CD4-positive, alpha-beta memory T cell (primary cell): ENCODE data around the gene MFAP5. TPM values are rescaled to one million over a fixed set of nuclear protein-coding genes. Genes with fewer than 3 reads are reported as not detected.

Source experiments
- CTCF ChIA-PET: fragments of 350-600 bp; sonication (Branson Sonifier 250); formaldehyde crosslinking; loops from one replicate; lab custom pipeline; 2021; ENCODE audit warnings: inconsistent platforms; ENCODE audit not compliant: partially characterized antibody; lab: Charles Lee
- POLR2A ChIA-PET: fragments of 350-600 bp; sonication (Branson Sonifier 250); formaldehyde crosslinking; loops from one replicate; lab custom pipeline; 2021; ENCODE audit not compliant: partially characterized antibody; lab: Charles Lee
- DNase-seq, 5 donors: peaks; one replicate each; pipeline versions ENCODE4 v3.0.0 to v3.0.0-alpha.2; 2020 to 2022; ENCODE audit warnings: mixed read lengths in 1 of 5
- H3K27ac ChIP-seq: one replicate; pipeline ENCODE4 v1.7.0; 2013; ENCODE audit warnings: low read depth, low read length
- H3K27me3 ChIP-seq: 2 replicates; pipeline ENCODE4 v1.7.0; 2013; ENCODE audit warnings: mild to moderate bottlenecking, low read length, moderate library complexity; ENCODE audit not compliant: insufficient read depth
- H3K36me3 ChIP-seq: 2 replicates; pipeline ENCODE4 v1.7.0; 2013; ENCODE audit warnings: mild to moderate bottlenecking, low read length, moderate library complexity; ENCODE audit not compliant: insufficient read depth
- H3K4me1 ChIP-seq: 2 replicates; pipeline ENCODE4 v1.7.0; 2013; ENCODE audit warnings: mild to moderate bottlenecking, low read length, moderate library complexity; ENCODE audit not compliant: insufficient read depth
- H3K4me3 ChIP-seq, 2 donors: one replicate each; pipeline ENCODE4 v1.7.0; 2013; ENCODE audit warnings: low read length in 2 of 2, mild to moderate bottlenecking in 1 of 2
- H3K9me3 ChIP-seq, 2 donors: one replicate each; pipeline ENCODE4 v1.7.0; 2013; ENCODE audit warnings: low read length in 2 of 2, control low read depth in 1 of 2; ENCODE audit not compliant: control insufficient read depth in 1 of 2
- H3K27ac Mint-ChIP-seq, 7 donors: one replicate each; pipeline ENCODE4 v1.8.0; 2020 to 2021; ENCODE audit warnings: mixed read lengths in 7 of 7, mild to moderate bottlenecking in 6 of 7, inconsistent platforms in 3 of 7, moderate library complexity in 3 of 7
- H3K27me3 Mint-ChIP-seq, 2 donors: one replicate each; pipeline ENCODE4 v1.8.0; 2020 to 2021; ENCODE audit warnings: mixed read lengths in 2 of 2
- H3K36me3 Mint-ChIP-seq, 2 donors: one replicate each; pipeline ENCODE4 v1.8.0; 2020 to 2021; ENCODE audit warnings: mixed read lengths in 2 of 2, inconsistent platforms in 1 of 2, mild to moderate bottlenecking in 1 of 2
- H3K4me1 Mint-ChIP-seq, 4 donors: one replicate each; pipeline ENCODE4 v1.8.0; 2020 to 2021; ENCODE audit warnings: mixed read lengths in 4 of 4, mild to moderate bottlenecking in 1 of 4
- H3K4me3 Mint-ChIP-seq, 8 donors: one replicate each; pipeline ENCODE4 v1.8.0; 2020 to 2021; ENCODE audit warnings: mixed read lengths in 8 of 8, mild to moderate bottlenecking in 7 of 8, moderate library complexity in 6 of 8, inconsistent platforms in 3 of 8
- H3K9me3 Mint-ChIP-seq, 8 donors: one replicate each; pipeline ENCODE4 v1.8.0; 2020 to 2021; ENCODE audit warnings: mixed read lengths in 8 of 8, mild to moderate bottlenecking in 5 of 8, inconsistent platforms in 3 of 8, moderate library complexity in 1 of 8
- intact Hi-C: fragments of 100-400 bp; cut with micrococcal nuclease; formaldehyde crosslinking; loops from one replicate; pipeline ENCODE4 v1.15.1; 2023
- polyA plus RNA-seq, 2 donors: library from polyadenylated mRNA; unstranded; fragments of 300-500 nt; fragmentation: Illumina TruSeq; gene quantifications; one replicate each; pipeline ENCODE4 v1.2.3, GENCODE V29; 2021
- total RNA-seq, 2 experiments: library from RNA; stranded (reverse); gene quantifications; one replicate each; pipeline ENCODE4 v1.2.3, GENCODE V29; 2021

Gene MFAP5
- not detected for total RNA-seq
- polyA plus RNA-seq, result not detected

GRCh38 chr12:8662593-8662992 lies at the start of gene MFAP5:
Gene MFAP5 (minus strand): TSS chr12:8662826. CDS start chr12:8662104, 722 bp downstream.
- ChIA-PET POLR2A (no interaction called here), CTCF (no interaction called here)
- no peaks in the 10 kb centered on the region for H3K4me1 ChIP-seq

GRCh38 chr12:8709124-8709830 lies 46.7 kb upstream of the MFAP5 start:
- Mint-ChIP-seq H3K4me1 (peaks cover 3 to 6% (median 4%) of the 10 kb centered on the region in 4 donors), H3K27me3 (no peaks in the 10 kb centered on the region), H3K9me3 (no peaks in the 10 kb centered on the region), H3K36me3 (no peaks in the 10 kb centered on the region), H3K4me3 (peak overlapping the region in 2 of 8 donors; percentile 8 to 25), H3K27ac (peak overlapping the region in 1 of 7 donors; percentile 37)
- DNase-seq, result no peak
- Histone ChIP-seq H3K9me3 (no peaks in the 10 kb centered on the region), H3K4me3 (no peak overlapping the region), H3K27me3 (no peaks in the 10 kb centered on the region), H3K36me3 (no peaks in the 10 kb centered on the region), H3K4me1 (no peaks in the 10 kb centered on the region), H3K27ac (no peak overlapping the region)
- POLR2A ChIA-PET, result no interaction called here
- CTCF ChIA-PET, result no interaction called here
- intact Hi-C loops, result no loop called here

More at GRCh38 chr12:8662593-8662992, at the start of gene MFAP5:
- Histone ChIP-seq H3K9me3 (no peaks in the 10 kb centered on the region), H3K4me3 (no peak within 1 kb of the TSS), H3K27ac (no peak within 1 kb of the TSS), H3K27me3 (no peaks in the 10 kb centered on the region), H3K36me3 (no peaks in the 10 kb centered on the region)
- DNase-seq, result no peak
- H3K27me3 Mint-ChIP-seq, result peaks cover 5% of the 10 kb centered on the region in 2 donors
- intact Hi-C loops, result no loop called here
- no peaks in the 10 kb centered on the region for H3K36me3 Mint-ChIP-seq
- no peak within 1 kb of the TSS for H3K27ac Mint-ChIP-seq
- H3K9me3 Mint-ChIP-seq, result peaks cover 0 to 2% (median 0%) of the 10 kb centered on the region in 8 donors
- no peak within 1 kb of the TSS for H3K4me3 Mint-ChIP-seq
- H3K4me1 Mint-ChIP-seq, result no peaks in the 10 kb centered on the region

GRCh38 chr12:8702159-8702558 lies 39.5 kb upstream of the MFAP5 start:
- peaks cover 14 to 17% (median 16%) of the 10 kb centered on the region in 4 donors for H3K4me1 Mint-ChIP-seq
- CTCF ChIA-PET, result interaction anchor here (0.9 to 1.8 kb wide), 5 partner anchors 21 to 347 kb away, joined by 3 to 7 read pairs (median 4); no protein-coding TSS in a partner anchor
- no peak overlapping the region for H3K4me3 Mint-ChIP-seq
- peaks cover 0 to 2% (median 0%) of the 10 kb centered on the region in 8 donors for H3K9me3 Mint-ChIP-seq
- H3K27ac Mint-ChIP-seq, result no peak overlapping the region
- Histone ChIP-seq H3K4me3 (no peak overlapping the region), H3K4me1 (peaks cover 18% of the 10 kb centered on the region), H3K27ac (no peak overlapping the region), H3K36me3 (no peaks in the 10 kb centered on the region), H3K9me3 (no peaks in the 10 kb centered on the region), H3K27me3 (no peaks in the 10 kb centered on the region)
- intact Hi-C loops, result no loop called here
- no peak for DNase-seq
- no peaks in the 10 kb centered on the region for H3K27me3 Mint-ChIP-seq
- peaks cover 4 to 9% of the 10 kb centered on the region in 2 donors for H3K36me3 Mint-ChIP-seq
- POLR2A ChIA-PET, result no interaction called here

- no peak overlapping the region for H3K27ac Mint-ChIP-seq
- H3K9me3 ChIP-seq, result no peaks in the 10 kb centered on the region
- peaks cover 18% of the 10 kb centered on the region for H3K4me1 ChIP-seq
- intact Hi-C loops, result no loop called here
- no peaks in the 10 kb centered on the region for H3K27me3 Mint-ChIP-seq
- H3K9me3 Mint-ChIP-seq, result peaks cover 0 to 2% (median 0%) of the 10 kb centered on the region in 8 donors
- H3K4me3 Mint-ChIP-seq, result no peak overlapping the region
- H3K36me3 ChIP-seq, result no peaks in the 10 kb centered on the region
- ChIA-PET POLR2A (no interaction called here), CTCF (interaction anchor here (0.7 to 1.8 kb wide), 5 partner anchors 20 to 1094 kb away, joined by 3 to 7 read pairs (median 4); no protein-coding TSS in a partner anchor)
- H3K4me3 ChIP-seq, result no peak overlapping the region
- H3K36me3 Mint-ChIP-seq, result peaks cover 4 to 15% of the 10 kb centered on the region in 2 donors
- DNase-seq, result no peak
- H3K27ac ChIP-seq, result no peak overlapping the region
- no peaks in the 10 kb centered on the region for H3K27me3 ChIP-seq
- H3K4me1 Mint-ChIP-seq, result peaks cover 16 to 26% (median 21%) of the 10 kb centered on the region in 4 donors
These were observed 38.5 kb upstream of the MFAP5 start for GRCh38 chr12:8701046-8701660.

- Mint-ChIP-seq H3K9me3 (peaks cover 0 to 2% (median 0%) of the 10 kb centered on the region in 8 donors), H3K4me1 (peaks cover 15 to 29% (median 21%) of the 10 kb centered on the region in 4 donors), H3K4me3 (peak overlapping the region; percentile 30 to 77 (median 69)), H3K36me3 (peaks cover 4 to 15% of the 10 kb centered on the region in 2 donors), H3K27ac (peak overlapping the region in 6 of 7 donors; percentile 6 to 79 (median 64)), H3K27me3 (no peaks in the 10 kb centered on the region)
- Histone ChIP-seq H3K27ac (no peak overlapping the region), H3K4me1 (peaks cover 18% of the 10 kb centered on the region), H3K4me3 (no peak overlapping the region), H3K27me3 (no peaks in the 10 kb centered on the region), H3K9me3 (no peaks in the 10 kb centered on the region), H3K36me3 (no peaks in the 10 kb centered on the region)
- ChIA-PET POLR2A (no interaction called here), CTCF (interaction anchor here (0.8 to 1.4 kb wide), 2 partner anchors 18 to 23 kb away, joined by 3 read pairs; no protein-coding TSS in a partner anchor)
- intact Hi-C loops, result no loop called here
- DNase-seq, result no peak
These were observed 37.1 kb upstream of the MFAP5 start for GRCh38 chr12:8699714-8700113.

GRCh38 chr12:8698879-8699278 lies 36.3 kb upstream of the MFAP5 start:
- no peaks in the 10 kb centered on the region for H3K9me3 ChIP-seq
- intact Hi-C loops, result no loop called here
- no peak overlapping the region for H3K27ac ChIP-seq
- H3K4me1 Mint-ChIP-seq, result peaks cover 15 to 29% (median 21%) of the 10 kb centered on the region in 4 donors
- H3K36me3 Mint-ChIP-seq, result peaks cover 4 to 15% of the 10 kb centered on the region in 2 donors
- DNase-seq, result no peak
- H3K27me3 Mint-ChIP-seq, result no peaks in the 10 kb centered on the region
- H3K36me3 ChIP-seq, result no peaks in the 10 kb centered on the region
- H3K4me3 Mint-ChIP-seq, result peak overlapping the region; percentile 78 to 94 (median 90)
- peaks cover 18% of the 10 kb centered on the region for H3K4me1 ChIP-seq
- POLR2A ChIA-PET, result no interaction called here
- H3K27ac Mint-ChIP-seq, result peak overlapping the region in 6 of 7 donors; percentile 48 to 89 (median 80)
- peaks cover 0 to 2% (median 0%) of the 10 kb centered on the region in 8 donors for H3K9me3 Mint-ChIP-seq
- CTCF ChIA-PET, result interaction anchor here (1.2 kb wide), 1 partner anchor 17 kb away, joined by 3 read pairs; no protein-coding TSS in a partner anchor
- H3K27me3 ChIP-seq, result no peaks in the 10 kb centered on the region
- H3K4me3 ChIP-seq, result peak overlapping the region; percentile 38 to 74
